GM23338 (cell line): ENCODE results near the gene MAIP1. TPM values are rescaled to one million over a fixed set of nuclear protein-coding genes. Genes with fewer than 3 reads are reported as not detected.

ENCODE experiments used
- ATAC-seq: fragments of 200-7000 bp; cut with Tn5 transposase; 3 replicates; pipeline ENCODE4 v1.9.1; 2020
- DNase-seq: peaks from one replicate; pipeline ENCODE4 v3.0.0-alpha.2; 2015; ENCODE audit warnings: low spot score
- H2AFZ ChIP-seq: fragments of 200-600 bp; sonication (generic); 2 replicates; pipeline ENCODE4 v1.8.0; 2016; ENCODE audit warnings: antibody characterized with exemption, mild to moderate bottlenecking, moderate library complexity
- H3F3A ChIP-seq: fragments of 200-600 bp; sonication (generic); replicated peaks from 2 replicates; pipeline ENCODE4 v1.8.0; 2017; ENCODE audit warnings: antibody characterized with exemption, mixed run types, low read depth
- H3K27ac ChIP-seq: fragments of 200-600 bp; sonication (generic); 2 replicates; pipeline ENCODE4 v1.6.1; 2016; ENCODE audit warnings: low read depth
- H3K27me3 ChIP-seq: fragments of 200-600 bp; sonication (generic); 2 replicates; pipeline ENCODE4 v1.8.0; 2016; ENCODE audit warnings: mild to moderate bottlenecking, mixed run types, moderate library complexity; ENCODE audit not compliant: insufficient read depth
- H3K36me3 ChIP-seq: fragments of 200-600 bp; sonication (generic); 2 replicates; pipeline ENCODE4 v1.8.0; 2016; ENCODE audit warnings: mild to moderate bottlenecking; ENCODE audit not compliant: insufficient read depth
- H3K4me1 ChIP-seq: fragments of 200-600 bp; sonication (generic); 2 replicates; pipeline ENCODE4 v1.8.0; 2016; ENCODE audit warnings: mild to moderate bottlenecking, moderate library complexity; ENCODE audit not compliant: insufficient read depth
- H3K4me2 ChIP-seq: fragments of 200-600 bp; sonication (generic); 2 replicates; pipeline ENCODE4 v1.7.1; 2017; ENCODE audit warnings: mixed run types
- H3K4me3 ChIP-seq: fragments of 200-600 bp; sonication (generic); 2 replicates; pipeline ENCODE4 v1.6.1; 2016; ENCODE audit warnings: mixed run types
- H3K79me2 ChIP-seq: fragments of 200-600 bp; sonication (generic); replicated peaks from 2 replicates; pipeline ENCODE4 v1.8.0; 2017; ENCODE audit warnings: mild to moderate bottlenecking; ENCODE audit not compliant: insufficient read depth
- H3K9me2 ChIP-seq: fragments of 200-600 bp; sonication (generic); 2 replicates; pipeline ENCODE4 v1.8.0; 2017; ENCODE audit not compliant: insufficient read depth
- H4K20me1 ChIP-seq: fragments of 200-600 bp; sonication (generic); replicated peaks from 2 replicates; pipeline ENCODE4 v1.8.0; 2017; ENCODE audit warnings: mild to moderate bottlenecking; ENCODE audit not compliant: insufficient read depth
- H3K27ac Mint-ChIP-seq: 2 replicates; pipeline ENCODE4 v1.8.0; 2020; ENCODE audit warnings: inconsistent platforms, mild to moderate bottlenecking, moderate library complexity, mixed read lengths
- H3K27me3 Mint-ChIP-seq: 3 replicates; pipeline ENCODE4 v1.8.0; 2022; ENCODE audit warnings: low read depth, mild to moderate bottlenecking, moderate library complexity, mixed read lengths, inconsistent platforms; ENCODE audit not compliant: insufficient read depth, poor library complexity
- H3K36me3 Mint-ChIP-seq: 3 replicates; pipeline ENCODE4 v1.8.0; 2021; ENCODE audit warnings: low read depth, mild to moderate bottlenecking, inconsistent platforms, moderate library complexity, mixed read lengths
- H3K4me1 Mint-ChIP-seq: 3 replicates; pipeline ENCODE4 v1.8.0; 2020; ENCODE audit warnings: mild to moderate bottlenecking, inconsistent platforms, mixed read lengths
- H3K4me3 Mint-ChIP-seq: 3 replicates; pipeline ENCODE4 v1.8.0; 2021; ENCODE audit warnings: moderate library complexity, mild to moderate bottlenecking, inconsistent platforms, mixed read lengths
- H3K9me3 Mint-ChIP-seq: 3 replicates; pipeline ENCODE4 v1.8.0; 2020; ENCODE audit warnings: moderate library complexity, mild to moderate bottlenecking, inconsistent platforms, mixed read lengths
- CTCF ChIP-seq, 2 experiments: fragments of 200-600 bp in 1 of 2; sonication (generic) in 1 of 2; conservative IDR thresholded peaks; 2 replicates each; pipeline versions ENCODE4 v1.5.1 to v1.6.1; 2016 to 2017; ENCODE audit warnings: antibody characterized with exemption in 2 of 2, low read depth in 2 of 2, mild to moderate bottlenecking in 2 of 2, moderate library complexity in 1 of 2
- EZH2 ChIP-seq: fragments of 200-600 bp; sonication (generic); IDR thresholded peaks from one replicate; pipeline ENCODE4 v1.8.0; 2017; ENCODE audit warnings: antibody characterized with exemption, mild to moderate bottlenecking, low read depth; ENCODE audit not compliant: unreplicated experiment
- EZH2phosphoT487 ChIP-seq: fragments of 200-600 bp; sonication (generic); IDR thresholded peaks from one replicate; pipeline ENCODE4 v1.8.1; 2018; ENCODE audit warnings: antibody characterized with exemption; ENCODE audit not compliant: unreplicated experiment
- JUNB ChIP-seq: IDR thresholded peaks from one replicate; pipeline ENCODE4 v1.6.1; 2016; ENCODE audit warnings: antibody characterized with exemption; ENCODE audit not compliant: unreplicated experiment
- POLR2AphosphoS5 ChIP-seq: IDR thresholded peaks from 2 replicates; pipeline ENCODE4 v1.6.1; 2016; ENCODE audit warnings: antibody characterized with exemption, low read depth
- REST ChIP-seq: IDR thresholded peaks from one replicate; pipeline ENCODE4 v1.6.1; 2018; ENCODE audit warnings: antibody characterized with exemption; ENCODE audit not compliant: unreplicated experiment
- ZNF331 ChIP-seq: fragments of 250-450 bp; sonication (Bioruptor Pico); IDR thresholded peaks from 2 replicates; pipeline ENCODE4 v1.5.0; 2020; ENCODE audit warnings: low read depth, mild to moderate bottlenecking, moderate library complexity
- ZNF462 ChIP-seq: fragments of 250-450 bp; sonication (Bioruptor Pico); IDR thresholded peaks from 2 replicates; pipeline ENCODE4 v1.5.0; 2020; ENCODE audit warnings: mild to moderate bottlenecking, moderate library complexity
- polyA plus RNA-seq: library from polyadenylated mRNA; unstranded; fragments of >200 nt; fragmentation: Nextera tagmentation; extraction: Ambion mirVana; gene quantifications from 2 replicates; pipeline ENCODE4 v1.2.1, GENCODE V29; 2016
- total RNA-seq: library from RNA; depleted of rRNA; stranded (reverse); fragments of >200 nt; shearing (Covaris generic); gene quantifications from 2 replicates; pipeline ENCODE4 v1.2.3, GENCODE V29; 2014

Gene MAIP1
- total and polyA plus RNA-seq, 2 experiments from 2014 or later, result 36.0 to 41.9 TPM

DNA sequence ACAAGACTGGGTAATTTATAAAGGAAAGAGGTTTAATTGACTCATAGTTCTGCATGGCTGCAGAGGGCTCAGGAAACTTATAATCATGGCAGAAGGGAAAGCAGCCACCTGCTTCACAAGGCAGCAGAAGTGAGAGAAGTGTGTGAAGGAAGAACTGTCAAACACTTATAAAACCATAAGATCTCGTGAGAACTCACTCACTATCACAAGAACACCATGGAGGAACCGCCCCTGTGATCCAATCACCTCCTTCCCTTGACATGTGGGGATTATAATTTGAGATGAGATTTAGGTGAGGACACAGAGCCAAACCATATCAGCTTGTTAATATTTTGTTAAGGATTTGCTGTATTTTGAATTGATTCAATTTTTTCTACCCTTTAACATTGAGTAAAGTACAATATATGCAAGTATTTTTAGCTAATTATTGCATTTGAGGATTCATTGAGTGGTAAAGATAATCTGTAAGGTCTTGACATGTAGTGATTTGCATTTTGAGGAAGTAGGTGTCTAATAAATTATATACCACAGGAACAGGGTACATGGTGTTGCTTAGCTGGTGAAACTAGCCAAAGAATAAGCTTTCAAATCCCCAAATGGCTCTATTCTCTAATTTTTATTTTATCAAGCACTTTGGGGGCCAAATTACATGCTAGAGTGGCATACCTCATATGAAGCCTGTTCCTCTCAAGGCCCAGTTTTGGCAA is 48.2 kb upstream of the MAIP1 start:
- Histone ChIP-seq H3K4me1 (peaks cover 9% of the 10 kb centered on the region; the same call in 1 of the 2 replicates), H2AFZ (no peak overlapping the region), H3K79me2 (peaks cover 9% of the 10 kb centered on the region), H3K27me3 (no peaks in the 10 kb centered on the region), H4K20me1 (0 out of 2 replicates have a peak, but pooled peaks cover under 1% of the 10 kb centered on the region), H3K4me2 (no peak overlapping the region), H3F3A (no peaks in the 10 kb centered on the region), H3K9me2 (no peaks in the 10 kb centered on the region), H3K4me3 (no peak overlapping the region), H3K36me3 (no peaks in the 10 kb centered on the region), H3K27ac (no peak overlapping the region)
- no peak overlapping the region for H3K4me3 Mint-ChIP-seq
- DNase-seq, result no peak
- H3K27ac Mint-ChIP-seq, result no peak overlapping the region
- peaks cover 5% of the 10 kb centered on the region for H3K27me3 Mint-ChIP-seq
- H3K36me3 Mint-ChIP-seq, result peaks cover 4% of the 10 kb centered on the region; the same call in 1 of the 3 replicates
- H3K9me3 Mint-ChIP-seq, result no peaks in the 10 kb centered on the region; the same call in 2 of the 3 replicates
- peaks cover 13% of the 10 kb centered on the region for H3K4me1 Mint-ChIP-seq
- no peak for ATAC-seq
- TF ChIP-seq EZH2phosphoT487, result no peak
- TF ChIP-seq ZNF331 (CRISPR knock-in tag), result no peak
- no peak for TF ChIP-seq EZH2
- no peak for TF ChIP-seq POLR2AphosphoS5
- no peak for TF ChIP-seq CTCF (conservative IDR thresholded peaks at IDR 0.05; ENCODE audit: low read depth in 2 of 2)
- no peak for TF ChIP-seq ZNF462
- TF ChIP-seq REST, result no peak
- no peak for TF ChIP-seq JUNB
